GM19023 (cell line): ENCODE results near the gene CEMIP.

Experiments used
- ATAC-seq: cut with Tn5 transposase; IDR thresholded peaks from one replicate; pipeline ENCODE4 v1.9.1; 2021; ENCODE audit warnings: mild to moderate bottlenecking, moderate library complexity; ENCODE audit not compliant: unreplicated experiment

The CEMIP gene, protein sequence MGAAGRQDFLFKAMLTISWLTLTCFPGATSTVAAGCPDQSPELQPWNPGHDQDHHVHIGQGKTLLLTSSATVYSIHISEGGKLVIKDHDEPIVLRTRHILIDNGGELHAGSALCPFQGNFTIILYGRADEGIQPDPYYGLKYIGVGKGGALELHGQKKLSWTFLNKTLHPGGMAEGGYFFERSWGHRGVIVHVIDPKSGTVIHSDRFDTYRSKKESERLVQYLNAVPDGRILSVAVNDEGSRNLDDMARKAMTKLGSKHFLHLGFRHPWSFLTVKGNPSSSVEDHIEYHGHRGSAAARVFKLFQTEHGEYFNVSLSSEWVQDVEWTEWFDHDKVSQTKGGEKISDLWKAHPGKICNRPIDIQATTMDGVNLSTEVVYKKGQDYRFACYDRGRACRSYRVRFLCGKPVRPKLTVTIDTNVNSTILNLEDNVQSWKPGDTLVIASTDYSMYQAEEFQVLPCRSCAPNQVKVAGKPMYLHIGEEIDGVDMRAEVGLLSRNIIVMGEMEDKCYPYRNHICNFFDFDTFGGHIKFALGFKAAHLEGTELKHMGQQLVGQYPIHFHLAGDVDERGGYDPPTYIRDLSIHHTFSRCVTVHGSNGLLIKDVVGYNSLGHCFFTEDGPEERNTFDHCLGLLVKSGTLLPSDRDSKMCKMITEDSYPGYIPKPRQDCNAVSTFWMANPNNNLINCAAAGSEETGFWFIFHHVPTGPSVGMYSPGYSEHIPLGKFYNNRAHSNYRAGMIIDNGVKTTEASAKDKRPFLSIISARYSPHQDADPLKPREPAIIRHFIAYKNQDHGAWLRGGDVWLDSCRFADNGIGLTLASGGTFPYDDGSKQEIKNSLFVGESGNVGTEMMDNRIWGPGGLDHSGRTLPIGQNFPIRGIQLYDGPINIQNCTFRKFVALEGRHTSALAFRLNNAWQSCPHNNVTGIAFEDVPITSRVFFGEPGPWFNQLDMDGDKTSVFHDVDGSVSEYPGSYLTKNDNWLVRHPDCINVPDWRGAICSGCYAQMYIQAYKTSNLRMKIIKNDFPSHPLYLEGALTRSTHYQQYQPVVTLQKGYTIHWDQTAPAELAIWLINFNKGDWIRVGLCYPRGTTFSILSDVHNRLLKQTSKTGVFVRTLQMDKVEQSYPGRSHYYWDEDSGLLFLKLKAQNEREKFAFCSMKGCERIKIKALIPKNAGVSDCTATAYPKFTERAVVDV (N-terminal part only)

DNA sequence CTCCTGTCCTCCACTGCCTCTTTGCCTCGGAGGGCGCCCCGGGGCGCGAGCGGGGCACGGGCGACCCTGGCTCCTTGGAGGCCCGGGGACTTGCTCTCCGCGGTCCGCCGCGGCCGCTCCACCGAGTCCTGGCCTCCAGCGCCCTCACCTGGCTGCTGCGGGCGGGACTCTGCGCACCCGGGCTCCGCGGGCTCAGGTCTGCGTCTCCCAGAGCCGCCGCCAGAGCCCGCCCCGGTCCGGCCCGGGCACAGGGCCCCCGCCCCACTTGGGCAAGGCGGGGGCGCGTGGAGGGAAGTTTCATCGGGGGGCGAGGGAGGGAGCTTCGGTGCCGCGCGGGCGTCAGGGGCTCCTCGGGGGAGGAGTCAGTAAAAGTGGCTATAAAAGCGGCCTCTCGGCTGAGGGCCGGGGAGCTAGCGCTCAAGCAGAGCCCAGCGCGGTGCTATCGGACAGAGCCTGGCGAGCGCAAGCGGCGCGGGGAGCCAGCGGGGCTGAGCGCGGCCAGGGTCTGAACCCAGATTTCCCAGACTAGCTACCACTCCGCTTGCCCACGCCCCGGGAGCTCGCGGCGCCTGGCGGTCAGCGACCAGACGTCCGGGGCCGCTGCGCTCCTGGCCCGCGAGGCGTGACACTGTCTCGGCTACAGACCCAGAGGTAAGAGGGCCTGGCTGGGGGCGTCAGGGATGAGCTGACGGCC is at the start of gene CEMIP:
Gene CEMIP, plus strand, starts transcription at position 407 of the 694 bp plus-strand sequence. CDS start 94,510 bp downstream, outside the sequence.
- ATAC-seq, result no peak

- no peak for ATAC-seq
Observed at GRCh38 chr15:80730387-80730786, 48.8 kb upstream of the CEMIP start.

DNA sequence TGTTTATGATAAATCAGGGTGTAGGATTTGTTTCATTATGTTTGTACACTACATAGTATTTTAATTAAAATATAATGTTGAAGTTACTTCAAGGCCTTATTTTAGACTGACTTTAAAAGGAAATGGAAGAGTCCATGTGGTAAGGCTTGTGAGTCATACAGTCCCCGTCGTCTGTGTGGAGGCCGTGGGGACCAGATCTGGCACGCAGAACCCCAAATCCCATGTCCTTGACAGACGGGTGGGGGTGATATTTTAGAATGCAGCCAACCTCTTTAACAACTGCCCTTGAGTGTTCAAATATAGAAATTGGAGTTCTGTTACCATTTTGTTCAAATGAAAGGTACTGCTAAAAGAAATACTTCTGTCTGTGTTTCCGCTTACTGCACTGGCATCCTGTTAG is 48.2 kb upstream of the CEMIP start:
- ATAC-seq, result no peak

- no peak for ATAC-seq
Observed at GRCh38 chr15:80732167-80732566, 47.0 kb upstream of the CEMIP start.

DNA sequence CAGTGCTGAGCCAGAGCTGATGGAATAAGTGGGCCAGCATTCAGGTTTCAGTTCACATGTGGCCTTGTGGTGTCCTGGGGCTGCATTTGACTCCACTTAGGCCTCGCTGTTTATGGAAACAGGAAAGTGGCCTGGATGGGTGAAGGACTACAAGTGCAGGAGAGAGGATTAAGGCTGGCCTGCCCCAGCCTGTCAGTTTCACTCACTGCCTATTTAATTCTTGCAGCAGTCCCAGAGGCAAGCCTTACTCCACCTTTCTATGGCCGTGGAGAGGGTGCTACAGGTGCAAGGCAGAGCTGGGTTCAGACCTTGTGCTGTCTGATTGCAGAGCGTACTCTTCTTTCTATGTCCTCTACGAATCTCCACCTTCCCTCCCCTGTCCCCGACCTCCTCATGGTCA is 46.4 kb upstream of the CEMIP start:
- ATAC-seq, result no peak

DNA sequence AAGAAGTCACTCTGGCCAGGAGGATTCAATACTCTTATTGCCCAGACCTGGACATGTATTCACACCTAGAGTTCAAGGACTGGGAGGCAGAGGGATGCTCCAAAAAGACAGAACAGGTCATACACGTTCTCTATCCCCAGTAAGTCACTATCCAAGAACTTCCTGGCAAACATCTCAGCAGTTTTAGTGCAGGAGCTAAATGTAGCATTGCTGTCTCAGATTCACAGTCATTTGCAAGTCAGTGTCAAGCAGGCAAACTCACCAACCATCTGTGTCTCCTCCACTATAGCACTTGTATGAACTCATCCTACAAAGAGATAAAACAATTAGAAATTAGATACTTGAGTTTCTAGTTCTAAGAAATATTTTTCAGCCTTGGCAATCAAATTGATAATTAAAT is 45.7 kb upstream of the CEMIP start:
- ATAC-seq, result no peak

- no peak for ATAC-seq
Observed at GRCh38 chr15:80735344-80735743, 43.8 kb upstream of the CEMIP start.

GRCh38 chr15:80736560-80736959 is 42.6 kb upstream of the CEMIP start:
- ATAC-seq, result no peak

DNA sequence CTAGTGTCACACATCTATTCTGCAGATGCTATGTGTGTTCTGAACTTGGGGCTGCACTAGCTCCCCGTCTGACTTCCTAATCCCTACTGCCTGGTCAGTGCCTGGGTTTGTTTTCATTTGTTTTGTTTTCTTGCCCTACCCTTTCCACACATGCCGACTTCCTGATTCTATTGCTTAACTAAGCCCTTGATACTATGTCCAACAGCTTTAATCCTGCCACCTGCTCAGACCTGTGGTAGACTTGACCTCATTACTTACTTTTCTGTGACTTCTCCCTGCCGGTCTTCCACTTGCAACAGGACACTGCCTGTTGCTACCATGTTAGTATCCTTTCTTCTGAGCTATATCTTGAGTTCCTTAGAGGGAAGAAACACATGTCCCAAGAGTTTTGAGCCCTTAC is 39.3 kb upstream of the CEMIP start:
- no peak for ATAC-seq

DNA sequence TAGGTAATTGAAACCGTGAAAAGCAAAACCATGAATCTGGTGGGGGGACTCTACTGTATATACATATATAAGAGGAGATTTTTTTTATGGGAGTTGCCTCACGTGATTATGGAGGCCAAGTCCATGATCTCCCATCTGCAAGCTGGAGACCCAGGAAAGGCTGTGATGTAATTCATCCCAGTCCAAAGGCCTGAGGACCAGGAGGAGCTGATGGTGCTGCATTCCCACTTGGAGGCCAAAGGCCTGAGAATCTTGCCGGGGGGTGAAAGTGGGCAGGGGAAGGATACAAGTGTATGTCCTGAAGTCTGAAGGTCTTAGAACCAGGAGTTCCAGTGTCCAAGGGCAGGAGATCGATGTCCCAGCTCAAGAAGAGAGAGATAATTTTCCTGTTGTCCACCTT is 37.1 kb upstream of the CEMIP start:
- ATAC-seq, result no peak

DNA sequence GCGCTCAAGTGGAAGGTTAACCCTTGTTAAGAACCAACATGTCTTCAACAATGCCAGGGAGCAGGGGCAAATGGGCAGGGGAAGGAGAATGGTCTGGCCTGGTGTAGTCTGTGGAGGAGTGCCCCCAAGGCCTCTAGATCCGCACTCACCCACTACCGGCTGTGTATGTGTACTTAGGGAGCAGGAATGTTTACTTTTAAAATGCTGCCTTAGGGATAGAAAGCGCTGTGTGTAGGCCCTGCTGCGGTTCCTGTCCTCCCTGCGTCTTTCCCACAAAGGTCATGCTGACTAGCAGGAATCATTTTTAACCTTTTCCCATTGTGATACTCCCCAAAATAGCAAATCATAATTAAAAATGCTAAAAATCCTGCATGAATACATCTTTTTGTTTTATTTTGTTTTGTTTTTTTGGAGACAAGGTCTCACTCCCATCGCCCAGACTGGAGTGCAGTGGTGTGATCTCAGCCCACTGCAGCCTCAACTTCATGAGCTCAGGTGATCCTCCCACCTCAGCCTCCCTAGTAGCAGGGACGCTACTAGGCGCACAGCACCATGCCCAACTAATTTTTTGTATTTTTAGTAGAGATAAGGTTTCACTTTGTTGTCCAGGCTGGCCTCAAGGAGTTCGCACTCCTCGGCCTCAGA is 35.9 kb upstream of the CEMIP start:
- ATAC-seq, result no peak

DNA sequence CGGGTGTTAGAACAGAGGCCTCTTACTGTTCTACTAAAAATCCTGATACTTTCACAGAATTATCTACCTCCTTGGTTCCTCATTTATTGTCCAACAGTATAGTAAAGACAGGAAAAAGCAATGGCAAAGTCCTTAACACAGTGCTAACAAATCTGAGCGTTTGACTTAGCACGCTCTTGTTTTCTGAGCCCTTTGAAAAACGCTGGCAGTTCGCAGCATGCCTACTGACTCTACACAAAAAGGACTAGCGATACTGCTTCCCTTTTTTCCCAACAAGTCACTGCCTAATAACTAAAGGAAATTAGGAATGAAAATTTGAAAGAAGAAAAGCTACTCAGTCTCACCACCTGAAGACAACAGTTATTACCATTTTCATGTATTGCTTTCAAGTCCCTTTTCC is 34.8 kb upstream of the CEMIP start:
- no peak for ATAC-seq

DNA sequence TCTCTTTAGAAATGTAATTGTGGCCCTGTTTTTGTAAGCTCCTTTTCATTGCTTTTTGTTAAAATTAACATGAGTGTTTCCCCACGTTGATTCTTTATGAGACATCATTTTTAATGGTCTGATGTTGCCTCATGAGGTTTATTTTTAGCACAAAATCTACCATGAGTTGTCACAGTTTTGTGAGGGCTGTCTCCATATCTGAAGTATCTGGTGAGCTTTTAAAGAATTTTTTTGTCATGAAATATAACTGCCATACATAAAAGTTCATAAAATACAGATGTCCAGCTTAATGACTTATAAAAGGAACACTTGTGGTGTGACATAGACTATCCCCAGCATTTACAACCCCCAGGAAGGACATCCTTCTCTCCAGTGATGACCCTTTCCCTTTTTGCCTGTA is 34.3 kb upstream of the CEMIP start:
- ATAC-seq, result no peak

- no peak for ATAC-seq
Observed at GRCh38 chr15:80745888-80746287, 33.3 kb upstream of the CEMIP start.

DNA sequence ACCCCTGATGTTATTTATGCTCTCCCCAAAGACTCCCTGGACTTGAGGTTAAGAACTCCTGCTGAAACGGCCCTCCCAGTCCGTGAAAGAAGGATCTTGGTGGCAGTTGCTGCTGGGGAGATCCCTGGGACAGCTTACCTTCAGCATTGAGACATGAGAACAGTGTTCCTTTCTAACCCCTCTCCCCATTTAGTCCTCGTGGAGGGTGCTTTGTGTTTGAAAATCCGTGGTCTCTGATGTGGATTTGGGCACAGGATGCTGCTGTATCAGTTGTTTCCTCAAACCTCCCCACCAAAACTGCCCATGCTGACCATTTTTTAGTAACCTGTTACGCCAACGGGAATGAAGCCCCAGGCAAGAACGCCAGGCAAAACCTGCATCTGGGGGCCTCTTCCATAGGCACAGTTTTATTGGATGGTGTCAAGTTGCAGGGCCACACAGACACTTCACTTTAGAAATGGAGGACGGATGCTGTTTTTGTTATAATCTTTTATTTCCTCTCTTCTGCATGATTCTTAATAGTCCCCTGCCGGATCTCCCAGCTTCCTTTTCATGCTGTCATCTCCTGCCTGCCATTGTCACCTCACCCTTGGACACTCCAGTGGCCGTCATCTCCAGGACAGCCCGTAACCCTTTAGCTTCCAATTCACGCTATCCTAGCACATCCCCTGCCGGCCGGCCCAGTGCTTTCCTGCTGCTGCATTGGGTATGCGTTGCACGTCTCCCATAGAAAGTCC is 31.7 kb upstream of the CEMIP start:
- no peak for ATAC-seq

GRCh38 chr15:80749589-80749988 is 29.6 kb upstream of the CEMIP start:
- ATAC-seq, result no peak

GRCh38 chr15:80750575-80750974 is 28.6 kb upstream of the CEMIP start:
- ATAC-seq, result no peak

DNA sequence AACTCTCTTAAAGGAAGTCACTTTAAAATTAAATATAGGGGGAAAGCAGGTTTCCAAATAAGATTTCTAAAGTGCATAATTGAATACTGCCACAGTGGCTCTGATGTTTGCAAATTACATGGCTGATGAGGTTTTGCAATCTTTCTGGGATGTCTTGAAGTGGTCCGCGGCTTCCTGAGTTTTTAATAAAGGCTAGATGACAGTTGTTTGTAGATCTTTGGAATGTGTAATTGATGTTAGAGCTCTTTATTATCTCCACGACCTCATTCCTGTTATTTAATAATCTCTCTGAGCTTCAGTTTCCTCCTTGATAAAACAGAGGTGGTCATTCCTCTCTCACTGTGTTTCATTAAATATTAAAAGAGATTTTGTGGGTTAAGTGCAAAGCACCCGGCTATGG is 27.0 kb upstream of the CEMIP start:
- ATAC-seq, result no peak

- ATAC-seq, result no peak
Observed at GRCh38 chr15:80753161-80753560, 26.0 kb upstream of the CEMIP start.

GRCh38 chr15:80754014-80754413 is 25.2 kb upstream of the CEMIP start:
- no peak for ATAC-seq
